Immature natural killer cell (primary cell): ENCODE results near the gene URB1. TPM values are rescaled to one million over a fixed set of nuclear protein-coding genes. Genes with fewer than 3 reads are reported as not detected.
"Not testable (repeated sequence)": the region's sequence is repeated elsewhere in the genome, so short reads cannot be mapped to it uniquely, and the experiment has no call there.

ENCODE experiments used
- DNase-seq, 3 donors: peaks; one replicate each; pipeline ENCODE4 v3.0.0; 2022; ENCODE audit warnings: mixed read lengths in 1 of 3
- H3K27ac Mint-ChIP-seq, 6 donors: one replicate each; pipeline ENCODE4 v1.8.0; 2020; ENCODE audit warnings: mixed read lengths in 6 of 6, mild to moderate bottlenecking in 5 of 6, inconsistent platforms in 4 of 6, moderate library complexity in 3 of 6
- H3K27me3 Mint-ChIP-seq, 3 donors: one replicate each; pipeline ENCODE4 v1.8.0; 2020 to 2021; ENCODE audit warnings: low read depth in 3 of 3, mild to moderate bottlenecking in 3 of 3, mixed read lengths in 3 of 3, moderate library complexity in 3 of 3, inconsistent platforms in 1 of 3
- H3K36me3 Mint-ChIP-seq, 3 donors: one replicate each; pipeline ENCODE4 v1.8.0; 2020; ENCODE audit warnings: mixed read lengths in 3 of 3, inconsistent platforms in 2 of 3, mild to moderate bottlenecking in 2 of 3
- H3K4me1 Mint-ChIP-seq, 2 donors: one replicate each; pipeline ENCODE4 v1.8.0; 2020; ENCODE audit warnings: inconsistent platforms in 2 of 2, mild to moderate bottlenecking in 2 of 2, mixed read lengths in 2 of 2, moderate library complexity in 1 of 2
- H3K4me3 Mint-ChIP-seq, 5 donors: one replicate each; pipeline ENCODE4 v1.8.0; 2020; ENCODE audit warnings: mild to moderate bottlenecking in 5 of 5, mixed read lengths in 5 of 5, inconsistent platforms in 3 of 5, moderate library complexity in 3 of 5
- H3K9me3 Mint-ChIP-seq, 6 donors: one replicate each; pipeline ENCODE4 v1.8.0; 2020; ENCODE audit warnings: mild to moderate bottlenecking in 6 of 6, mixed read lengths in 6 of 6, inconsistent platforms in 4 of 6, moderate library complexity in 3 of 6
- polyA plus RNA-seq, 3 donors: library from polyadenylated mRNA; unstranded; fragments of 300-500 nt; fragmentation: Illumina TruSeq; gene quantifications; one replicate each; pipeline ENCODE4 v1.2.3, GENCODE V29; 2021

Gene URB1
- polyA plus RNA-seq, 3 donors from 2014 or later = 1.1 to 2.3 (median 1.3) TPM

DNA sequence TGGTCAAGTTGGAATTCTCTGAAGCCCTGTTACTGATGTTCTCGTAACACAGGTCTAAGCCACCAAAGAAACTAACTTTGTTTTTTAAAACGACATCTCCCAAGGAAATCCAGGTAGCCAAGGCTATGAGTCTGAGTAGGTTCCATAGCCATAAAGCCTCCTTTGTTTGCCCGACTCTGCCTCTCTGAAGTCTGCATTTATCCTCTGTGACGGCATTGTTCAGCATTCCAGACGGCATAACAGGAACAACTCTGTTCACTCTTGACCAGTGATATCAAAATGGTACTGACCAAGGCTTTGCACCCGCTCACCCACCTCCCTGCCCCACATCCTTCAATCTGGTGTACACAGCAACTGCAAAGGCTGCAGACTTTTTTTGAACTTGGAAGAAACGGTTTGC is 14.8 kb downstream of the URB1 start:
- H3K36me3 Mint-ChIP-seq = peaks cover 8 to 40% (median 20%) of the 10 kb centered on the region in 3 donors
- no peaks in the 10 kb centered on the region for H3K4me1 Mint-ChIP-seq
- no peak overlapping the region for H3K27ac Mint-ChIP-seq
- no peak overlapping the region for H3K4me3 Mint-ChIP-seq
- peaks cover 0 to 1% (median 0%) of the 10 kb centered on the region in 3 donors for H3K27me3 Mint-ChIP-seq
- no peak for DNase-seq
- H3K9me3 Mint-ChIP-seq = no peaks in the 10 kb centered on the region

DNA sequence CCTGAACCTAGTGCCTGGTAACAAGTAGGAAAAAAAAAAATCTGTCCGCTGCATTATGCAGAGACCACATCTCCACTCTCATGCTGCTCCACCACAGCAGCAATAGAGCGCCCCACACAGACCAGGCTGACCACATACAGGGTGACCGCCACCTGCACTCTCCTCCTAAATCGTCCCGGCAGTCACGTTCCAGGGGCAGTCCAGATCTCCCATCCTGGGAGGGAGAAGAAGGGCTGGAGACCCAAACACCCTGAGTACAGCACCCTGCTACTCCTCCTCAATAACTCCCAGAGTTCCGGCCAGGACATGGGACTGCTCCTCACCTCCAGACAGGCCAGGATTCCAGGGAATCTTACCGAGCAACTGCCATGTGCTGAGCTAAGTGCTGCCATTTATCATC is 15.3 kb downstream of the URB1 start:
- DNase-seq = no peak
- no peak overlapping the region for H3K27ac Mint-ChIP-seq
- no peak overlapping the region for H3K4me3 Mint-ChIP-seq
- no peaks in the 10 kb centered on the region for H3K4me1 Mint-ChIP-seq
- H3K9me3 Mint-ChIP-seq = no peaks in the 10 kb centered on the region
- peaks cover 9 to 41% (median 21%) of the 10 kb centered on the region in 3 donors for H3K36me3 Mint-ChIP-seq
- peaks cover 0 to 1% (median 0%) of the 10 kb centered on the region in 3 donors for H3K27me3 Mint-ChIP-seq

DNA sequence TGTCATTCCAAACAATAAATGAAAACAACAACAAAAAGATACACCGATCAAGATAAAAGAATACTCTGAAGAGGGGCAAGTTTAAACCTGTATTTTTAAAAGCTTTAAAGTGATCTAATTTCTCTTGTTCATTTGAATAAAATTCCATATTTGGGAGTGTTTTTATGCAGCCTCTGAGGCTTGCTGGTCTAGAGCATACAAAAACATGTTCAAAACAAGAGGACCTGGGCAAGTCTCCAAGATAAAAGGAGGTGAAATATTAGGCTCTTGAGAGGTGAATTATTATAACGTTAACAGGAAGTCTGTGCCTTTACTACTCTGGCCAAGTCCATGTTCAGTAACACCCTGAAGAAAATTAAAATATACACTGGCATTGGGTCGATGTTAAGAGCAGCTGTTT is 20.1 kb downstream of the URB1 start:
- peaks cover 15 to 44% (median 16%) of the 10 kb centered on the region in 3 donors for H3K36me3 Mint-ChIP-seq

DNA sequence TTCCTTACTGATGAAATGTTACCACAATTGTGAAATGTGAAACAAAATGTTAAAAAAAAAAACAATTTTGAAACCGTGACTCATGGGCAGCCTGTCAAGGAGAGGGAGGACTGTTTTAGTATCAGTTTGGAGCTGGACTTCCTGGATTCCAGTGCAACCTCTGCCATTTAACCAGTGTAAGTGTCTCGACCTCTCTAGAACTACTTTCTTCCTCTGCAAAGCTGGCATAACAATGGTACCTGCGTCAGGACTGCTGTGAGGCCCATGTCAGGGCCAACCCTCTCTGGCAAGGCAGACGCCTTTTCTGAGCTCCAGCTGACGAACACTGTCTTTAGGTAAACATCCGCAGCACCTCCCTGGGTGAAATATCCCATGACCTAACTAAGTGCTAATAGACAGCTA is 20.9 kb downstream of the URB1 start:
- no peak for DNase-seq
- no peak overlapping the region for H3K4me3 Mint-ChIP-seq
- H3K36me3 Mint-ChIP-seq = peaks cover 15 to 49% (median 22%) of the 10 kb centered on the region in 3 donors
- no peaks in the 10 kb centered on the region for H3K4me1 Mint-ChIP-seq
- no peaks in the 10 kb centered on the region for H3K27me3 Mint-ChIP-seq
- H3K27ac Mint-ChIP-seq = peak overlapping the region in 1 of 6 donors; percentile 36
- H3K9me3 Mint-ChIP-seq = no peaks in the 10 kb centered on the region

More for the DNA sequence above, 20.1 kb downstream of the URB1 start:
- no peaks in the 10 kb centered on the region for H3K9me3 Mint-ChIP-seq
- no peak overlapping the region for H3K27ac Mint-ChIP-seq
- H3K4me3 Mint-ChIP-seq = no peak overlapping the region
- DNase-seq = no peak
- no peaks in the 10 kb centered on the region for H3K27me3 Mint-ChIP-seq
- no peaks in the 10 kb centered on the region for H3K4me1 Mint-ChIP-seq

DNA sequence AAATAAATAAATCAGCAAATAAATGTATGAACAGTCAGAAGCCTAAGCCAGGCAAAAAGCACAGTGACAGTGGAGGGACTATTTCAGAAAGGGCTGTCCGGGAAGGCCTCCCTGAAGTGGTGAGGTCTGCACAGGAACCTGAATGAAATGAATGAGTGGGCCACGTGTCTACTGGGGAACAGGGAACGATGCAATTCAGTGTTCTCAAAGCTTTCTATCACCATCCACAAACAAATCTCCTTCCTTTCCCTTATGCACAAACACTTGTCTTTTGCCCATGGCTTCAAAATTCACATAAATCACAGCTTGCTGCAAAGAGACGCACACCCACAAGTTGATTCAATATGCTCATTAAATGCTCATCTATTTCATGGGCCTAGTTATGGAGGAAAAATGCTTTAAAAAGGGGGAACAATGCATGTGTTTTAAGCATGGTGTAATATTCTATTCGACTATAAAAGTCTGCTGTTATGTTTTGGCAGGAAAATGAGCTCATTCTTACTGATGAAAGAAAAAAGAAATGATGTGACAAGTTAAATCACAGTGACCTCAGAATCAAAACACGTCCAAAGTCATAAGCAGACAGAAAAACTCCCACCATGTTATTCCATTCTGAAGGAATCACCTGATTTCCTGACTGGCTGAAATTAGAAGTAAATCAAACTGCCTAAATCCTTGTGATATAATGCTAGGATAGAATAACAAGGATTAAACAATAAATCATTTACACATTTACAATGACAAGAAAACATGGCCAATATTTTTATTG is 21.6 kb downstream of the URB1 start:
- Mint-ChIP-seq H3K27ac (no peak overlapping the region), H3K36me3 (peaks cover 14 to 54% (median 22%) of the 10 kb centered on the region in 3 donors), H3K4me3 (no peak overlapping the region)

DNA sequence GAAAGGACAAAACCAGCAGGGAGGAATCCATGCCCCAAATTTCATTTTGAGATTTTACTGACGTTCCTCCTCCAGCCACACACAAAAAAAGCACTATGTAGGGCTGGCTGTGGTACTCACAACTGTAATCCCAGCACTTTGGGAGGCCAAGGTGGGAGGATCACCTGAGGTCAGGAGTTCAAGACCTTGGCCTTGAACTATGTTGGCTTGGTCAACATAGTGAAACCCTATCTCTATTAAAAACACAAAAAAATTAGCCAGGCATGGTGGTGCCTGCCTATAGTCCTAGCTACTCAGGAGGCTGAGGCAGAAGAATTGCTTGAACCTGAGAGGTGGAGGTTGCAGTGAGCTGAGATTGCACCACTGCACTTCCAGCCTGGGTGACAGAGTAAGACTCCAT is 23.9 kb downstream of the URB1 start:
- H3K4me1 Mint-ChIP-seq, H3K27ac Mint-ChIP-seq, H3K27me3 Mint-ChIP-seq, H3K9me3 Mint-ChIP-seq, H3K4me3 Mint-ChIP-seq, DNase-seq: not testable (repeated sequence)
- H3K36me3 Mint-ChIP-seq = peaks cover 12 to 62% (median 22%) of the 10 kb centered on the region in 3 donors

More for the DNA sequence above, 21.6 kb downstream of the URB1 start:
- H3K4me1 Mint-ChIP-seq = no peaks in the 10 kb centered on the region
- no peak for DNase-seq
- no peaks in the 10 kb centered on the region for H3K9me3 Mint-ChIP-seq
- no peaks in the 10 kb centered on the region for H3K27me3 Mint-ChIP-seq

DNA sequence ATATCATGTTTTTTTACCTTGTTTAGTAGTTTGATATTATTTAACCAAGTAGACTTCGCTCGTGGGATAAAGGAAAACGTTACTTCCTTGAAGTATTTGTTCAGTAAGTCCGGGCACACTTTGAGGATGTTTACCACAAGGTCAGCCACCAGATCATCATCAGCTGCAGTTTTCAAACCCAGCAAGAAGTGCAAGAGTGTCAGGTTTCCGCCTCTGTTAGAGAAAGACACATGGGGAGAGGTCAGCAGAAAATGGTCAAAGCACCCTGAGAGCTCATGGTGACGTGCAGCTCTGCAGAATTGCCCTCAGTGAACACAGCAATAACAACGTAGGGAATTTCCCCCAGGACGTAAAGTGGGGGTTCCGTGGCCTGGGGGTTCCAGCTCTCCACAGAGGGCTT is 24.4 kb downstream of the URB1 start:
- Mint-ChIP-seq H3K4me1 (no peaks in the 10 kb centered on the region), H3K9me3 (peaks cover 0 to 2% (median 0%) of the 10 kb centered on the region in 6 donors), H3K27me3 (no peaks in the 10 kb centered on the region), H3K27ac (no peak overlapping the region), H3K36me3 (peaks cover 11 to 62% (median 22%) of the 10 kb centered on the region in 3 donors), H3K4me3 (no peak overlapping the region)
- no peak for DNase-seq

DNA sequence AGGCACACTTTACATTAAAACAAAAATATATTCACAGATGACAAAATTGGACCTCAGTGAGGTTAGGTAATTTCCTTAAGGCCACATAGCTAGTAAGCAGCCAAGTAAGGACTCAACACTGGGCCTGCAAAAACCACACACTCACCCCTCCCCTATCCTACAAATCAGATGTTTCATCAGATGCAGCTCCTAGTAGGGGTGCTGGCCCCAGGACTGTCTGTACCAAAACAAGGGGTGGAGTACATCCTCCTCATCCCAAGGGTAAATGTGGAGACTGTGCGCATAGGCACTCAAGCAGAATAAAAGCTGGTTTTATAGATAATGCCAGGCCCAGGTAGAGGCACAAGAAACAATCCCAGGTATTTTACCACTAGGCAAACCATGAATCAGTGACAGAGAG is 25.7 kb downstream of the URB1 start:
- Mint-ChIP-seq H3K36me3 (peaks cover 7 to 61% (median 21%) of the 10 kb centered on the region in 3 donors), H3K27ac (no peak overlapping the region), H3K4me1 (no peaks in the 10 kb centered on the region), H3K27me3 (no peaks in the 10 kb centered on the region), H3K4me3 (no peak overlapping the region), H3K9me3 (peaks cover 0 to 2% (median 0%) of the 10 kb centered on the region in 6 donors)
- DNase-seq = no peak

DNA sequence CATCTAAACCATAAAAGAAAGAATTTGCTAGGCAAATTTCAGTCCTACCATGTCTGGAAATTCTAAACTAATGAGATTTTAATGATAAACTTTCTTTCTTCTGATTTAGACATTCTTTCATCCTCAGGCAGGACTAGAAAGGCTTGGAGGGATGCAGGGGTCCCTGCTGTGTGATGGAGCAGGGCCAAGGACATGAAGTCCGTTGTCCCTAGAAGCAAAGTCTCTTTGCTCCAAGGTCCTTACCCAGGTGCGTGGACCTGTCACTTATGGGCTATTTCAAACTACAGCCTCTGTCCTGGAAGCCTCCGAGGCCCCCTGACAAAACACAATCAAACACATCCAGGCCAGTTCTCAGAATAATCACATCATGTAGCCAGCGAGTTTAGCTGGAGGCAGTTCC is 26.6 kb downstream of the URB1 start:
- Mint-ChIP-seq H3K4me1 (no peaks in the 10 kb centered on the region), H3K36me3 (peaks cover 13 to 60% (median 28%) of the 10 kb centered on the region in 3 donors), H3K27ac (peak overlapping the region in 1 of 6 donors; percentile 17), H3K4me3 (no peak overlapping the region), H3K27me3 (no peaks in the 10 kb centered on the region), H3K9me3 (peaks cover 0 to 2% (median 0%) of the 10 kb centered on the region in 6 donors)
- no peak for DNase-seq

DNA sequence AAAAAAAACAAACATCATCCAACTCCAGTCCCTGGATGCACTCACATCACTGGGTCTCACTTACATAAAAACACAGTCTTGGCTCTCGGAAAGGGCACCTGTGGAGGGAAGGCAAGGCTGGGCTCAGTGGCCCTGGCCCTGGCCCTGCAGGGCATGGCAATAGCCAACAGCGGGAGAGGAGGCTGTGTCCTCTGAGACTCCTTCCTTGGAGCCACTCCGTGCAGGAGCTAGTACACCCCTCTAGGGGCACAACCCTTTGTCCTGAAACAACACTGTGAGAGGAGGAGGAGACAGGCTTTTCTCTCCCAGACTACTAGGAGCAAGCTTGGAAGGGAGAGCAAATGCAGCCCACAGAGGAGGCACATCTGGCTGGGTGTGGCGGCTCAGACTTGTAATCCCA is 28.0 kb downstream of the URB1 start:
- DNase-seq = no peak
- peaks cover 0 to under 1% (median 0%) of the 10 kb centered on the region in 3 donors for H3K27me3 Mint-ChIP-seq
- H3K4me1 Mint-ChIP-seq = no peaks in the 10 kb centered on the region
- H3K4me3 Mint-ChIP-seq = no peak overlapping the region
- H3K27ac Mint-ChIP-seq = no peak overlapping the region
- peaks cover 17 to 67% (median 38%) of the 10 kb centered on the region in 3 donors for H3K36me3 Mint-ChIP-seq
- peaks cover 0 to 2% (median 0%) of the 10 kb centered on the region in 6 donors for H3K9me3 Mint-ChIP-seq

DNA sequence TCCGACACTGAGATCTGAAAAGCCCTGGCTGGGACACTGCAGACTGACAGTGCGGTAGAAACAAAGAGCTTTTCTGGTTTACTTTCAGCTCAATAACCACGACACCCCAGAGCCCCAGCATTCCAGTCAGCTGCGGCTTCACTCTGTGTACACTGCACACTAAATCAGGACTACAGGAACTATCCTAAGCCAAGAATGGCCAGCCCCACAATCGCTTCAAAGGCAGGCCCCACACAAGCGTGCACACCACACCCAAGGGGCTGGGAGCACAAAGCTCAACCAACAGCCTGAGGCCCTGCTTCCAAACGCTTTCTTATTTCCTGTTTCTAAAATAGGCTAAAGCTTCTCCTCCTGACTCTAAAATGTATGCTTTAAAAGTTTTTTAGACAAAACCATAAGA is 28.4 kb downstream of the URB1 start:
- no peak overlapping the region for H3K4me3 Mint-ChIP-seq
- H3K27me3 Mint-ChIP-seq = peaks cover 0 to 1% (median 0%) of the 10 kb centered on the region in 3 donors
- no peak for DNase-seq
- H3K9me3 Mint-ChIP-seq = peaks cover 0 to 2% (median 0%) of the 10 kb centered on the region in 6 donors
- no peak overlapping the region for H3K27ac Mint-ChIP-seq
- H3K36me3 Mint-ChIP-seq = peaks cover 17 to 64% (median 41%) of the 10 kb centered on the region in 3 donors
- no peaks in the 10 kb centered on the region for H3K4me1 Mint-ChIP-seq

DNA sequence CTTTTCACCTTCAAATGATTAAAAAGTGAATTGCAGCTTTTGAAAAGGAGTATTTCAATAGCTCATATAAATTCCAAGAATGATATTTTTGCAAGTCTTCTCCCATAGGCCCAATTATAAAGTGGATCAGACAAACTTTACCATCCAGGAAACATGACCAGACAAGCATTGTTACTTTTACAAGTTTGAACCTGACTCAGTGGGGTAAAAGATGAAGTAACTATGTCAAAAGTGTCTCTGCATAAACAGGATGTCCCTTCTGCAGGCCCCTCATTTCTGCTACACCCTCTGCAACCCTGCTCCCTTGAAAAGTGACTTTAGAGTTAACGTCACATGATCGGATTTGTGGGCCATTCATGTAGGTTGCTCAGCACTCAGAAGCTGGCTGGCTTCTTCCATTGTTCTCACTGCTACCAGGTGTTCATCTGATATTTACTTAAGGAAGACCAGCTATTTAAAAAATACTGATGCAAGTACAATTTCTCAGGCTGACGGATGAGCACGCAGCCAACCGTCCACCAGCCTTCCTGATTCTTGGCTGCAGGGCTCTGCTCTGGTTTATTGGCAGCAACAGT is 32.3 kb downstream of the URB1 start:
- peaks cover 16 to 54% (median 28%) of the 10 kb centered on the region in 3 donors for H3K36me3 Mint-ChIP-seq
- H3K27ac Mint-ChIP-seq = no peak overlapping the region
- H3K4me3 Mint-ChIP-seq = no peak overlapping the region

DNA sequence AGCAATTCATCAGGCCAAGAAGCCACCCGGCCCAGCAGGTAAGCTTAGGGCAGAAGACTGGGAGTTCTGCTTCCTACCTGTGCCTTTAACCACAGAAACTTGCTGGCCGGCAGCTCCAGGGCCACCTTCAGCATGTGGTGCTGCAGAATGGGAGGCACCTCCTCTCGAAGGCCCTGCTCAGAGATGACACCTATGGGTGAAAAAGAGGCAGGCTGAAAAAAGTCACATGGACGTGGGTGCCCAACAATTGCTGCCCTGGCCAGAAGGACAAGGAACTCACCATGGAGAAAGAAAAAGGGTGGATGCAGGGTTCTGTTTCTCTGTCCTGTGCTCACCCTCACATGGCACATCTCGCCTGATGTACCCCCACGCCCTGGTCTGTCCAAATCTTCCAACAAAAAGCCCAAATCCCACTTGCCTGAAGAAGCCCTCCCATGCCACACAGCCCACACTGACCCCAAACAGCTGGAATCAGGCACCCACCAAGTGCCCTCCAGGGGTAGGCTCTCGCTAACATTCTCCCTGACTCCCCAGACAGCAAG is 33.0 kb downstream of the URB1 start:
- no peaks in the 10 kb centered on the region for H3K4me1 Mint-ChIP-seq
- H3K27ac Mint-ChIP-seq = no peak overlapping the region
- DNase-seq = no peak
- no peaks in the 10 kb centered on the region for H3K9me3 Mint-ChIP-seq
- H3K36me3 Mint-ChIP-seq = peaks cover 16 to 57% (median 30%) of the 10 kb centered on the region in 3 donors
- H3K27me3 Mint-ChIP-seq = peaks cover 0 to 2% (median 1%) of the 10 kb centered on the region in 3 donors
- H3K4me3 Mint-ChIP-seq = no peak overlapping the region

More for the DNA sequence above, 32.3 kb downstream of the URB1 start:
- peaks cover 0 to 2% (median 1%) of the 10 kb centered on the region in 3 donors for H3K27me3 Mint-ChIP-seq
- no peak for DNase-seq
- no peaks in the 10 kb centered on the region for H3K9me3 Mint-ChIP-seq
- H3K4me1 Mint-ChIP-seq = no peaks in the 10 kb centered on the region

DNA sequence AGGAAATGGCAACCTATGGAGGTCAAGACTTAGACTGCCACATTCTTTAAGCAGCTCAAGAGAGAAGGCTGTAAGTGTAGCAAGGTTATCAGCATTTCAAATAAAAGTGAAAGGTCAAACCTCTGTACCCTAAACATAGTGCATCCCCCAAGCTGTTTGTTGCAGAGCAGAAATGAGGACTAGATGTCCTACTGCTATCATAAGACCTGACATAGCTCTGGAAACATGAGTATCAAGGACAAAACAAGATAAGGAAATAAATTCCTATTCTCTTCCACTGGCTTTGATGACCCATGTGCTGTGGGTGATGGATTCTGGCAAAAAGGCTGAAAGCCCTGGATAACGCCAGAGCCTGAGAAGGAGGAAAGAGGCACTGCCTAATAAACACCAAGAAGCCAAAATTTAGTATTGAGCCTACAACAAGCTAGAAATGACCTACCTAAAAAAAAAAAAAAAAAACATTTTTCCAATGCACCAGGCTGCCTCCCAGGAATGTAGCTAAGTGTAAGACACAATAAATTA is 35.9 kb downstream of the URB1 start:
- H3K4me1 Mint-ChIP-seq = no peaks in the 10 kb centered on the region
- H3K27me3 Mint-ChIP-seq = peaks cover 0 to 3% (median 2%) of the 10 kb centered on the region in 3 donors
- no peak overlapping the region for H3K27ac Mint-ChIP-seq
- no peaks in the 10 kb centered on the region for H3K9me3 Mint-ChIP-seq
- H3K4me3 Mint-ChIP-seq = no peak overlapping the region
- peaks cover 30 to 68% (median 30%) of the 10 kb centered on the region in 3 donors for H3K36me3 Mint-ChIP-seq
- DNase-seq = no peak
